ENCODE data around the gene KCNK5.

KCNK5 gene

GRCh38 chr6:39166912-39167290 is 62.4 kb downstream of the KCNK5 start:
- TF ChIP-seq POLR2AphosphoS5 (IDR thresholded peaks at IDR 0.05; ENCODE audit: low read depth, low read length): no peak
- no peak for TF ChIP-seq TAF1 (IDR thresholded peaks at IDR 0.05; ENCODE audit: borderline replicate concordance, insufficient read depth, low read length)
- TF ChIP-seq, protein P1, sequence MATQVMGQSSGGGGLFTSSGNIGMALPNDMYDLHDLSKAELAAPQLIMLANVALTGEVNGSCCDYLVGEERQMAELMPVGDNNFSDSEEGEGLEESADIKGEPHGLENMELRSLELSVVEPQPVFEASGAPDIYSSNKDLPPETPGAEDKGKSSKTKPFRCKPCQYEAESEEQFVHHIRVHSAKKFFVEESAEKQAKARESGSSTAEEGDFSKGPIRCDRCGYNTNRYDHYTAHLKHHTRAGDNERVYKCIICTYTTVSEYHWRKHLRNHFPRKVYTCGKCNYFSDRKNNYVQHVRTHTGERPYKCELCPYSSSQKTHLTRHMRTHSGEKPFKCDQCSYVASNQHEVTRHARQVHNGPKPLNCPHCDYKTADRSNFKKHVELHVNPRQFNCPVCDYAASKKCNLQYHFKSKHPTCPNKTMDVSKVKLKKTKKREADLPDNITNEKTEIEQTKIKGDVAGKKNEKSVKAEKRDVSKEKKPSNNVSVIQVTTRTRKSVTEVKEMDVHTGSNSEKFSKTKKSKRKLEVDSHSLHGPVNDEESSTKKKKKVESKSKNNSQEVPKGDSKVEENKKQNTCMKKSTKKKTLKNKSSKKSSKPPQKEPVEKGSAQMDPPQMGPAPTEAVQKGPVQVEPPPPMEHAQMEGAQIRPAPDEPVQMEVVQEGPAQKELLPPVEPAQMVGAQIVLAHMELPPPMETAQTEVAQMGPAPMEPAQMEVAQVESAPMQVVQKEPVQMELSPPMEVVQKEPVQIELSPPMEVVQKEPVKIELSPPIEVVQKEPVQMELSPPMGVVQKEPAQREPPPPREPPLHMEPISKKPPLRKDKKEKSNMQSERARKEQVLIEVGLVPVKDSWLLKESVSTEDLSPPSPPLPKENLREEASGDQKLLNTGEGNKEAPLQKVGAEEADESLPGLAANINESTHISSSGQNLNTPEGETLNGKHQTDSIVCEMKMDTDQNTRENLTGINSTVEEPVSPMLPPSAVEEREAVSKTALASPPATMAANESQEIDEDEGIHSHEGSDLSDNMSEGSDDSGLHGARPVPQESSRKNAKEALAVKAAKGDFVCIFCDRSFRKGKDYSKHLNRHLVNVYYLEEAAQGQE (IDR thresholded peaks at IDR 0.05; ENCODE audit: insufficient read depth in 1 of 2, low read depth in 2 of 2, low read length in 2 of 2): no peak

DNA sequence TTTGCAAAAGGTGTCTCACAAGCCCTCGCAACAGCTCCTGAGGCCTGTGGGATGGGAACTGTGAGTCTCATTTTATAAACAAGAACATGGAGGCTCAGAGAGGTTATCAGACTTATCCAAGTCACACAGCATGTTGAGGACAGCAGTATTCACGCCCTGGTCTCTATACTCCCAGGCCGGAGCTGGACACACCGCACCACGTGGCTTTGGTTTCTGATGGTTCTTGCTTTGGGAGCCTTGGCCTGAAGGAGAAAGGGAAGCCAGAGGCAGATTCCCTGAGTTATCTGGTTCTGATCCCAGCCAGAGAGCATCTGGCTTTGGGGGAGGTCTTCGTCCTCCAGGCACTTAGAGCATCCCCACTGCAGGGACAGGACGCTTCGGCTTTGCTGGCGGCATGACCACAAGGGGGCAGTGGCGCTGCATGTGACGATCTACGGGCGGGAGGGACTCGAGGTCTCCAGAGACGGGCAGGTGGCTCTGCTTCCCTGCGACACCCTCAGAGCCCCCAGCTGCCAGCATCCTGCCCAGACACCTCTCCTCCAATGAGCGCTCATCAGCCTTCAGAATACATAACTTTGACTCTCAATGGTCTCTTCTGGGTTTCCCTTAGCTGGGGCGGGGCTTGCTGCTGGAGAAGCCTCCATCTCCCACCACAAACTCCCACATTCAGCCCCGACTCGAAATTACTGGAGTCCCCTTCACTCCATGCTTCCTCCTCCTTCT is 62.9 kb downstream of the KCNK5 start:
- TF ChIP-seq POLR2AphosphoS5 (IDR thresholded peaks at IDR 0.05; ENCODE audit: low read depth, low read length): no peak
- no peak for TF ChIP-seq TAF1 (IDR thresholded peaks at IDR 0.05; ENCODE audit: borderline replicate concordance, insufficient read depth, low read length)
- TF ChIP-seq, protein P1 (IDR thresholded peaks at IDR 0.05; ENCODE audit: insufficient read depth in 1 of 2, low read depth in 2 of 2, low read length in 2 of 2): no peak
- no peak for TF ChIP-seq SIN3A (IDR thresholded peaks at IDR 0.05; ENCODE audit: borderline replicate concordance, insufficient read depth, low read length)
- no peak for TF ChIP-seq FOXP2 (optimal IDR thresholded peaks at IDR 0.05; ENCODE audit: borderline replicate concordance, extremely low read depth, extremely low read length, insufficient read depth)

DNA sequence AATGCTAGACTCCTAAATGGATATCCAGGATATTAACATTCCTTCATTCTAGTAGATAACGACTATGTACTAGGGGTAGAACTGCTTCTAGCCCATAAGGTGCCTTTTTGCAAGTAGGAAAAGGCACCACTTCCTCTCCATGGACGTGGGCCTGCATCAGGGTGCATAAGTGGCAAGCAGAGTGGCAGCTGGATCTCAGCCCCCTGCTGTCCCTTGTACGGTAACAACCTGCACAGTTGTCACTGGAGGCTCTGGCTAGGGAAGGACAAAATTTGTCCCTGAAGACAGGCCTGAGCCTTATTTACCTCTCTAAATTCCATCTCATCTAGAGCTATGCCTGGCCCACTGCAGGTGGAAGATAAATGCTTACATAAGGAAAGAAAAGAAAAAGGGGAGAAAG is 71.8 kb downstream of the KCNK5 start:
- no peak for TF ChIP-seq SIN3A (IDR thresholded peaks at IDR 0.05; ENCODE audit: borderline replicate concordance, insufficient read depth, low read length)
- no peak for TF ChIP-seq POLR2AphosphoS5 (IDR thresholded peaks at IDR 0.05; ENCODE audit: low read depth, low read length)
- TF ChIP-seq TAF1 (IDR thresholded peaks at IDR 0.05; ENCODE audit: borderline replicate concordance, insufficient read depth, low read length): no peak
- TF ChIP-seq FOXP2 (optimal IDR thresholded peaks at IDR 0.05; ENCODE audit: borderline replicate concordance, extremely low read depth, extremely low read length, insufficient read depth): no peak
- TF ChIP-seq, protein P1 (IDR thresholded peaks at IDR 0.05; ENCODE audit: insufficient read depth in 1 of 2, low read depth in 2 of 2, low read length in 2 of 2): no peak

GRCh38 chr6:39156801-39157200 is 72.5 kb downstream of the KCNK5 start:
- TF ChIP-seq, protein P1 (IDR thresholded peaks at IDR 0.05; ENCODE audit: insufficient read depth in 1 of 2, low read depth in 2 of 2, low read length in 2 of 2): no peak
- no peak for TF ChIP-seq FOXP2 (optimal IDR thresholded peaks at IDR 0.05; ENCODE audit: borderline replicate concordance, extremely low read depth, extremely low read length, insufficient read depth)
- TF ChIP-seq SIN3A (IDR thresholded peaks at IDR 0.05; ENCODE audit: borderline replicate concordance, insufficient read depth, low read length): no peak

DNA sequence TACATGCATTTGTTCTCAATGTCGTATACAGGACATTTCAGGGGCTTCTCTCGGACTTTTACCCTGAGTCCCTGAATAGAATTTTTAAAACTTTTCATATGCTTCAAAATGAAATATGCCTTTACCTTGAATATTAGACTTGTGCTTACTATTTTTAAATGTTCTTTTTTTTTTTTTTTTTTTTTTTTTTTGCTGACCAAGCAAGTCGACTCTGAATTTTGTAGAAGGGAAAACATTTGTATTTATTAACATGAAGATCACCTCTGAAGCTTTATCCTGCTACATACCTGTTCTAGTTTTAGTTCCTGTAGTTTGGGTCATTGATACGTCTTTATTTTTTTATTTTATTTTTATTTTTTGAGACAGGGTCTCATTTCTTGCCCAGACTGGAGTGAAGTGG is 74.6 kb downstream of the KCNK5 start:
- TF ChIP-seq SIN3A (IDR thresholded peaks at IDR 0.05; ENCODE audit: borderline replicate concordance, insufficient read depth, low read length): no peak
- no peak for TF ChIP-seq POLR2AphosphoS5 (IDR thresholded peaks at IDR 0.05; ENCODE audit: low read depth, low read length)
- no peak for TF ChIP-seq FOXP2 (optimal IDR thresholded peaks at IDR 0.05; ENCODE audit: borderline replicate concordance, extremely low read depth, extremely low read length, insufficient read depth)
- no peak for TF ChIP-seq TAF1 (IDR thresholded peaks at IDR 0.05; ENCODE audit: borderline replicate concordance, insufficient read depth, low read length)
- TF ChIP-seq, protein P1 (IDR thresholded peaks at IDR 0.05; ENCODE audit: insufficient read depth in 1 of 2, low read depth in 2 of 2, low read length in 2 of 2): no peak

Measured in PFSK-1 (cell line).